Measurements from ENCODE around the gene C16orf54. TPM values are rescaled to one million over a fixed set of nuclear protein-coding genes. Genes with fewer than 3 reads are reported as not detected.

The C16orf54 gene
- total and polyA plus RNA-seq, 10 of the 15 experiments (the other 5 are each of a cell fraction or from before 2014, with no cell fraction given): 2.1 to 13.3 (median 5.4) TPM

DNA sequence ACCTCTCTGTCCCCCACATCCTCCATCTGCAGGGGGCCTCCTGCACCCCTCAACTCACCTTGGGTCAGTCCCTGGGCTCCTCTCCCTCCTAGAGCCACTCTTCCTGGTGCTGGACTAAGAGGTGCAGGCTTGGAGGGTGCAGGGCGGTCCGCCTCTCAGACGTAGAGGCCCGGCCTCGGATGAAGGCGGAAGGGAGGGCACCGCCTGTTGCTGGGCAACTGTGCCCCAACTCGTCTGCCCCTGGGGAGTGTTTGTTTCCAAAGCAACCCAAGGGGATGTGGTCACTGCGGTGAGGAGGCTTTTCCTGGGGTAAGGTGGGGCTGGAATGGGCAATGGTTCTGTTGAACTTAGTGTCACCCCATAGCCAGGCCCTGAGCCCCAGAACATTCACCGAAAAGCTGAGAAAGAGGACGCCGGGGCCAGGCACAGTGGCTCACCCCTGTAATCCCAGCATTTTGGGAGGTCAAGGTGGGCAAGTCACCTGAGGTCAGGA lies at the start of gene C16orf54 (continued):
- no peak for TF ChIP-seq FOXK2 (IDR thresholded peaks at IDR 0.05)
- TF ChIP-seq TBL1XR1 (IDR thresholded peaks at IDR 0.05; ENCODE audit: low read depth, low read length): 0 out of 2 replicates have a peak, but pooled peaks have one; percentile 25
- TF ChIP-seq STAT3 (IDR thresholded peaks at IDR 0.05; ENCODE audit: low read depth, low read length): no peak
- TF ChIP-seq CBX3 (IDR thresholded peaks at IDR 0.05; ENCODE audit: borderline replicate concordance, low read depth): no peak
- no peak for TF ChIP-seq JUND (IDR thresholded peaks at IDR 0.05; ENCODE audit: low read depth, low read length)
- TF ChIP-seq EZH2 (IDR thresholded peaks at IDR 0.05; ENCODE audit: borderline replicate concordance, control insufficient read depth, low read depth, low read length): no peak
- TF ChIP-seq FOS (IDR thresholded peaks at IDR 0.05; ENCODE audit: borderline replicate concordance, extremely low read depth, insufficient read length): no peak

GRCh38 chr16:29794231-29794710 lies 48.5 kb upstream of the C16orf54 start:
- Histone ChIP-seq H3K4me1 (ENCODE audit: control insufficient read depth, insufficient read depth, low read length) (peaks cover 9% of the 10 kb centered on the region; the same call in 1 of the 2 replicates), H3K9ac (ENCODE audit: control insufficient read depth, insufficient read depth, low read length) (no peak overlapping the region), H3K27ac (ENCODE audit: control insufficient read depth, insufficient read depth) (no peak overlapping the region), H2AFZ (ENCODE audit: control insufficient read depth, low read depth, low read length) (no peak overlapping the region), H3K27me3 (replicated peaks in 1 of 2; ENCODE audit: control insufficient read depth in 2 of 2, insufficient read depth in 2 of 2, low read length in 1 of 2) (no peaks in the 10 kb centered on the region), H3K36me3 (ENCODE audit: control insufficient read depth in 2 of 2, insufficient read depth in 2 of 2, low read length in 1 of 2) (peaks cover 5 to 23% of the 10 kb centered on the region in 2 experiments; a peak in 3 of 4 replicates), H4K20me1 (ENCODE audit: control insufficient read depth, insufficient read depth) (no peaks in the 10 kb centered on the region), H3K4me3 (no peak overlapping the region), H3K4me2 (ENCODE audit: control insufficient read depth, insufficient read depth) (no peak overlapping the region), H3K79me2 (ENCODE audit: control insufficient read depth, insufficient read depth, low read length) (peaks cover 54% of the 10 kb centered on the region), H3K9me3 (replicated peaks; ENCODE audit: control insufficient read depth, insufficient read depth, low read length) (no peaks in the 10 kb centered on the region)
- 100% methylated on average over 3 of the region's 3 CpGs for WGBS (ENCODE audit: insufficient coverage, insufficient replicate concordance, low lambda C conversion rate, missing lambda C conversion rate)
- no peak for FAIRE-seq
- ChIA-PET SMC1A (ENCODE audit: uncharacterized antibody, unreplicated experiment) (interaction anchor here (1.5 to 6.4 kb wide), 2 partner anchors 9 to 40 kb away, joined by 4 to 38 read pairs; no protein-coding TSS in a partner anchor), RAD21 (ENCODE audit: unreplicated experiment) (no interaction called here), CTCF (interaction anchor here (1.0 to 5.3 kb wide), 3 partner anchors 9 to 13 kb away, joined by 3 to 24 read pairs (median 5); no protein-coding TSS in a partner anchor), POLR2A (interaction anchor here (1.2 to 1.5 kb wide), 4 partner anchors 9 to 21 kb away, joined by 3 to 6 read pairs (median 4); partner anchors contain the start of gene PAGR1)
- ATAC-seq: no peak
- TF ChIP-seq SREBF2 (IDR thresholded peaks at IDR 0.05; ENCODE audit: low read length) (no peak), YBX1 (IDR thresholded peaks at IDR 0.05) (no peak), REST (IDR thresholded peaks at IDR 0.05; ENCODE audit: low read depth, low read length) (no peak), MLLT1 (IDR thresholded peaks at IDR 0.05) (no peak)
- BruUV-seq (replicated peaks): no TSS peak
- no peak for DNase-seq (ENCODE audit: low read depth, low spot score)
- in situ Hi-C loops (cut with MboI): no loop called here
- intact Hi-C loops (cut with micrococcal nuclease; ENCODE audit: unreplicated experiment): loop anchor here (5.0 kb wide), 1 partner anchor 92 kb away; no protein-coding TSS in a partner anchor

Measured in GM12878 (cell line).